Caco-2 (cell line): ENCODE measurements around the gene IL18R1. TPM values are rescaled to one million over a fixed set of nuclear protein-coding genes. Genes with fewer than 3 reads are reported as not detected.

ENCODE experiments used
- BruUV-seq: library from RNA; stranded (reverse); fragments of 400-500 nt; replicated peaks from 2 replicates; lab custom pipeline; 2021; lab: Mats Ljungman, UMichigan
- CTCF ChIA-PET: fragments of 300-600 bp; sonication (Branson Sonifier 250); formaldehyde crosslinking; loops from one replicate; lab custom pipeline; 2022; ENCODE audit warnings: antibody characterized with exemption; lab: Charles Lee
- POLR2A ChIA-PET: fragments of 300-600 bp; sonication (Branson Sonifier 250); formaldehyde crosslinking; loops from one replicate; lab custom pipeline; 2022; ENCODE audit warnings: antibody characterized with exemption; lab: Charles Lee
- DNase-seq, 2 experiments: peaks; one replicate each; pipeline versions ENCODE4 v3.0.0 to v3.0.0-alpha.2; 2020 to 2022
- H3K27me3 ChIP-seq: replicated peaks from 2 replicates; pipeline ENCODE4 v1.6.0; 2011; ENCODE audit warnings: low read length; ENCODE audit not compliant: control insufficient read depth, insufficient read depth
- H3K36me3 ChIP-seq: 2 replicates; pipeline ENCODE4 v1.5.1; 2011; ENCODE audit warnings: low read length; ENCODE audit not compliant: control insufficient read depth, insufficient read depth
- H3K4me1 ChIP-seq: fragments of 250-450 bp; sonication (Bioruptor Pico); 2 replicates; pipeline ENCODE4 v1.5.1; 2020; ENCODE audit warnings: mild to moderate bottlenecking
- H3K4me3 ChIP-seq: 2 replicates; pipeline ENCODE4 v1.5.1; 2011; ENCODE audit warnings: low read depth, mild to moderate bottlenecking, control low read depth, low read length
- H3K9me3 ChIP-seq: fragments of 250-450 bp; sonication (Bioruptor Pico); 2 replicates; pipeline ENCODE4 v1.5.1; 2020; ENCODE audit warnings: mild to moderate bottlenecking, moderate library complexity
- H3K27ac Mint-ChIP-seq: one replicate; pipeline ENCODE4 v1.8.0; 2022; ENCODE audit warnings: mixed read lengths; ENCODE audit not compliant: unreplicated experiment
- H3K27me3 Mint-ChIP-seq: one replicate; pipeline ENCODE4 v1.8.0; 2022; ENCODE audit warnings: mixed read lengths; ENCODE audit not compliant: insufficient read depth, unreplicated experiment
- H3K36me3 Mint-ChIP-seq: one replicate; pipeline ENCODE4 v1.8.0; 2022; ENCODE audit warnings: mild to moderate bottlenecking, mixed read lengths; ENCODE audit not compliant: insufficient read depth, unreplicated experiment
- H3K4me1 Mint-ChIP-seq: one replicate; pipeline ENCODE4 v1.8.0; 2022; ENCODE audit warnings: low read depth, mixed read lengths; ENCODE audit not compliant: unreplicated experiment
- H3K4me3 Mint-ChIP-seq: one replicate; pipeline ENCODE4 v1.8.0; 2022; ENCODE audit warnings: mild to moderate bottlenecking, moderate library complexity, mixed read lengths; ENCODE audit not compliant: unreplicated experiment
- H3K9me3 Mint-ChIP-seq: one replicate; pipeline ENCODE4 v1.8.0; 2022; ENCODE audit warnings: mixed read lengths; ENCODE audit not compliant: unreplicated experiment
- intact Hi-C: fragments of 100-400 bp; cut with micrococcal nuclease; formaldehyde crosslinking; loops from one replicate; pipeline ENCODE4 v1.10.0; 2022; ENCODE audit not compliant: unreplicated experiment
- total RNA-seq: library from RNA; stranded (reverse); gene quantifications from 2 replicates; pipeline ENCODE4 v1.2.3, GENCODE V29; 2022
- TF ChIP-seq, protein P1 (sequence below), 2 experiments: fragments of 200-600 bp in 1 of 2; IDR thresholded peaks; 1 replicate in 1 of 2; 2 replicates in 1 of 2; pipeline versions ENCODE4 v1.5.1 to v1.8.0; 2011 to 2022; ENCODE audit warnings: antibody characterized with exemption in 1 of 2, control low read depth in 1 of 2, inconsistent platforms in 1 of 2, low read depth in 1 of 2, low read length in 1 of 2, mild to moderate bottlenecking in 1 of 2, moderate library complexity in 1 of 2; ENCODE audit not compliant: insufficient read depth in 1 of 2, severe bottlenecking in 1 of 2, unreplicated experiment in 1 of 2

Gene IL18R1
- total RNA-seq, 1 experiment from 2014 or later = not detected

DNA sequence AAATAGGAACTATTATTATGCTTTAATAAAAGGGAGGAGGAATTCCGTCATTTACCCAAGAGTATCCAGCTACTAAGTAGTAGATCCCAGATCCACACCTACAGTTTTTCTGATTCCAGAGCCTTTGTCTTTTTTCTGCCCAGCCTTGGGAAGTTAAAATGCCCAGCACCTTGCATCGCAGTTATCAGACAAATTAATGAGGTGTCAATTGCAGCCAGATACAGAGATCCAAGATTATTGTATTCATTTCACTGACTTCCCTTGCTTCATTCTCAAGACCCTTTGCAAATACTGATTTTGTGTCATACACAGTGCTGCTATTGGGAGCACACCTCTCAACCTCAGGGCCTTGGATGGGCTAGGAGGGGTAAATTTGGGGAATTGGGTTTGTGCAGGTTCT is 1.1 kb downstream of the IL18R1 start:
- H3K4me3 ChIP-seq = no peak overlapping the region
- no peaks in the 10 kb centered on the region for H3K36me3 ChIP-seq
- no peaks in the 10 kb centered on the region for H3K9me3 ChIP-seq
- no TSS peak for BruUV-seq
- ChIA-PET POLR2A (no interaction called here), CTCF (interaction anchor here (0.7 to 0.8 kb wide), 2 partner anchors 55 to 292 kb away, joined by 3 to 6 read pairs; no protein-coding TSS in a partner anchor)
- Mint-ChIP-seq H3K9me3 (no peaks in the 10 kb centered on the region), H3K27me3 (peaks cover 16% of the 10 kb centered on the region), H3K4me3 (no peak overlapping the region), H3K4me1 (peaks cover 5% of the 10 kb centered on the region), H3K36me3 (peaks cover 5% of the 10 kb centered on the region), H3K27ac (no peak overlapping the region)
- intact Hi-C loops = loop anchor here (5.0 kb wide), 1 partner anchor 104 kb away; no protein-coding TSS in a partner anchor
- TF ChIP-seq, protein P1, sequence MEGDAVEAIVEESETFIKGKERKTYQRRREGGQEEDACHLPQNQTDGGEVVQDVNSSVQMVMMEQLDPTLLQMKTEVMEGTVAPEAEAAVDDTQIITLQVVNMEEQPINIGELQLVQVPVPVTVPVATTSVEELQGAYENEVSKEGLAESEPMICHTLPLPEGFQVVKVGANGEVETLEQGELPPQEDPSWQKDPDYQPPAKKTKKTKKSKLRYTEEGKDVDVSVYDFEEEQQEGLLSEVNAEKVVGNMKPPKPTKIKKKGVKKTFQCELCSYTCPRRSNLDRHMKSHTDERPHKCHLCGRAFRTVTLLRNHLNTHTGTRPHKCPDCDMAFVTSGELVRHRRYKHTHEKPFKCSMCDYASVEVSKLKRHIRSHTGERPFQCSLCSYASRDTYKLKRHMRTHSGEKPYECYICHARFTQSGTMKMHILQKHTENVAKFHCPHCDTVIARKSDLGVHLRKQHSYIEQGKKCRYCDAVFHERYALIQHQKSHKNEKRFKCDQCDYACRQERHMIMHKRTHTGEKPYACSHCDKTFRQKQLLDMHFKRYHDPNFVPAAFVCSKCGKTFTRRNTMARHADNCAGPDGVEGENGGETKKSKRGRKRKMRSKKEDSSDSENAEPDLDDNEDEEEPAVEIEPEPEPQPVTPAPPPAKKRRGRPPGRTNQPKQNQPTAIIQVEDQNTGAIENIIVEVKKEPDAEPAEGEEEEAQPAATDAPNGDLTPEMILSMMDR (IDR thresholded peaks at IDR 0.05; ENCODE audit: insufficient read depth in 1 of 2, low read depth in 1 of 2, low read length in 1 of 2, severe bottlenecking in 1 of 2, unreplicated experiment in 1 of 2) = no peak
- H3K27me3 ChIP-seq = no peaks in the 10 kb centered on the region
- no peak for DNase-seq
- H3K4me1 ChIP-seq = no peaks in the 10 kb centered on the region

DNA sequence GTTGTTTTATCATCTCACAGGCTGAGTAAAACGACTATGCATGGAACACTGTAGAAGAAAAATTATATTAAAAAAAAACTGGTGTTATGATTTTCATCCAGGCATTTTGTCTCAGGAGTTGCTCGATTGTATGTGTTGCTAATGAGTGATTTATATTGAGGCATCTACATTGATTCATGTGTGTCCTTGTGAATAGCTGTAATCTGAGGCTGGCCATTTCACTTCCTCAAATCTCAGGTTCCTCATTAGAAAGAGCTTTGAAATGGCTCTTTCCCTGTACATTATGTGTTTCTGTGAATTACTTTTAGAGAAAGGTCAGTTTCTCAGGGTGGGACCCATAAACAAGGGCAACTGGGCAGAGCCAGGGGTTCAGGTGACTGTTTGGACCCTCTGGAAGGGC is 2.3 kb downstream of the IL18R1 start:
- no peaks in the 10 kb centered on the region for H3K27me3 ChIP-seq
- H3K36me3 Mint-ChIP-seq = peaks cover 5% of the 10 kb centered on the region
- no peak for DNase-seq
- H3K4me1 ChIP-seq = no peaks in the 10 kb centered on the region
- no peaks in the 10 kb centered on the region for H3K9me3 ChIP-seq
- no peaks in the 10 kb centered on the region for H3K9me3 Mint-ChIP-seq
- BruUV-seq = no TSS peak
- H3K4me1 Mint-ChIP-seq = peaks cover 5% of the 10 kb centered on the region
- H3K36me3 ChIP-seq = no peaks in the 10 kb centered on the region
- ChIA-PET POLR2A (no interaction called here), CTCF (no interaction called here)
- H3K4me3 ChIP-seq = no peak overlapping the region
- peaks cover 16% of the 10 kb centered on the region for H3K27me3 Mint-ChIP-seq
- no peak overlapping the region for H3K4me3 Mint-ChIP-seq
- TF ChIP-seq, protein P1 (IDR thresholded peaks at IDR 0.05; ENCODE audit: insufficient read depth in 1 of 2, low read depth in 1 of 2, low read length in 1 of 2, severe bottlenecking in 1 of 2, unreplicated experiment in 1 of 2) = no peak
- H3K27ac Mint-ChIP-seq = no peak overlapping the region
- intact Hi-C loops = loop anchor here (5.0 kb wide), 1 partner anchor 106 kb away; no protein-coding TSS in a partner anchor

DNA sequence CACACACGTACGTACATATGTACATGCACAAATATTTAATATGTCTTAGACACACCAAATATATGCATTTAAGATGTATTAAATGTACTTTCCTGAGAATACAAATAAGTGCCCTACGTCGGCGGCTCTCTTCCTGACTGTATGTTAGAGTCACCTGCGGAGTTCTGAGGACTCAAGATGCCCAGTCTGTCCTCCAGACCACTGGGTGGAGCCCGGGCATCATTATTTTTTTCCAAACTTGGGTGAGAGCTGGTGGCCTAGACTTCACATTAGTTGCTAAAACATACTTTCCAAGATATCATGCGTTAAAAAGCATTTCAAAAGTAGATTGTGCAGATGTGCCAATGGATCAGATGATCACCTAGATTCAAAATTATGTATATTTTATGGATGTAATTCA is 2.9 kb downstream of the IL18R1 start:
- POLR2A ChIA-PET = no interaction called here
- no TSS peak for BruUV-seq

More for the DNA sequence above, 2.9 kb downstream of the IL18R1 start:
- TF ChIP-seq, protein P1 (IDR thresholded peaks at IDR 0.05; ENCODE audit: insufficient read depth in 1 of 2, low read depth in 1 of 2, low read length in 1 of 2, severe bottlenecking in 1 of 2, unreplicated experiment in 1 of 2) = no peak
- DNase-seq = no peak
- Histone ChIP-seq H3K9me3 (no peaks in the 10 kb centered on the region), H3K27me3 (no peaks in the 10 kb centered on the region), H3K4me3 (no peak overlapping the region), H3K4me1 (no peaks in the 10 kb centered on the region), H3K36me3 (no peaks in the 10 kb centered on the region)
- H3K27me3 Mint-ChIP-seq = peaks cover 16% of the 10 kb centered on the region
- H3K36me3 Mint-ChIP-seq = peaks cover 5% of the 10 kb centered on the region
- H3K9me3 Mint-ChIP-seq = no peaks in the 10 kb centered on the region
- H3K4me3 Mint-ChIP-seq = no peak overlapping the region
- H3K27ac Mint-ChIP-seq = no peak overlapping the region
- CTCF ChIA-PET = no interaction called here
- intact Hi-C loops = loop anchor here (5.0 kb wide), 1 partner anchor 106 kb away; no protein-coding TSS in a partner anchor
- peaks cover 5% of the 10 kb centered on the region for H3K4me1 Mint-ChIP-seq
